Trophoblast cell (in vitro differentiated cells and primary cell): Measurements from ENCODE around the gene TTC31.

Source experiments
- DNase-seq, 2 donors: peaks; one replicate each; pipeline ENCODE4 v3.0.0-alpha.2; 2016
- H2AFZ ChIP-seq: 2 replicates; pipeline ENCODE4 v1.6.1; 2013; ENCODE audit warnings: low read length, moderate library complexity, mild to moderate bottlenecking; ENCODE audit not compliant: insufficient read depth, poor library complexity
- H2AK5ac ChIP-seq: 2 replicates; pipeline ENCODE4 v1.6.1; 2013; ENCODE audit warnings: mild to moderate bottlenecking, low read length
- H2BK120ac ChIP-seq: 2 replicates; pipeline ENCODE4 v1.6.1; 2013; ENCODE audit warnings: low read length, mild to moderate bottlenecking, moderate library complexity; ENCODE audit not compliant: insufficient read depth, poor library complexity
- H2BK12ac ChIP-seq: 2 replicates; pipeline ENCODE4 v1.6.1; 2013; ENCODE audit warnings: mild to moderate bottlenecking, low read length, moderate library complexity
- H2BK5ac ChIP-seq: 2 replicates; pipeline ENCODE4 v1.6.1; 2013; ENCODE audit warnings: low read length, low read depth, moderate library complexity, mild to moderate bottlenecking; ENCODE audit not compliant: poor library complexity
- H3K14ac ChIP-seq: 2 replicates; pipeline ENCODE4 v1.6.1; 2013; ENCODE audit warnings: mild to moderate bottlenecking, low read length
- H3K18ac ChIP-seq: 2 replicates; pipeline ENCODE4 v1.6.1; 2013; ENCODE audit warnings: mild to moderate bottlenecking, low read length
- H3K23ac ChIP-seq: 2 replicates; pipeline ENCODE4 v1.6.1; 2013; ENCODE audit warnings: low read length
- H3K27ac ChIP-seq: 2 replicates; pipeline ENCODE4 v1.5.1; 2013; ENCODE audit warnings: low read depth, mild to moderate bottlenecking, inconsistent platforms, low read length, moderate library complexity
- H3K27me3 ChIP-seq: 2 replicates; pipeline ENCODE4 v1.6.1; 2013; ENCODE audit warnings: inconsistent platforms, mild to moderate bottlenecking, low read length, moderate library complexity; ENCODE audit not compliant: insufficient read depth
- H3K36me3 ChIP-seq, 2 experiments: 1 replicate in 1 of 2; 2 replicates in 1 of 2; pipeline ENCODE4 v1.6.1; 2013; ENCODE audit warnings: low read length in 2 of 2, mild to moderate bottlenecking in 2 of 2, moderate library complexity in 1 of 2; ENCODE audit not compliant: insufficient read depth in 2 of 2, control insufficient read depth in 1 of 2
- H3K4ac ChIP-seq: 2 replicates; pipeline ENCODE4 v1.6.1; 2013; ENCODE audit warnings: low read depth, mild to moderate bottlenecking, low read length, moderate library complexity
- H3K4me1 ChIP-seq, 2 experiments: 1 replicate in 1 of 2; 2 replicates in 1 of 2; pipeline ENCODE4 v1.6.1; 2013; ENCODE audit warnings: low read length in 2 of 2, mild to moderate bottlenecking in 2 of 2, moderate library complexity in 1 of 2; ENCODE audit not compliant: insufficient read depth in 2 of 2, control insufficient read depth in 1 of 2
- H3K4me2 ChIP-seq: 2 replicates; pipeline ENCODE4 v1.6.1; 2013; ENCODE audit warnings: inconsistent platforms, mild to moderate bottlenecking, low read length, moderate library complexity
- H3K4me3 ChIP-seq: 2 replicates; pipeline ENCODE4 v1.5.1; 2013; ENCODE audit warnings: mild to moderate bottlenecking, low read depth, low read length, inconsistent platforms
- H3K79me1 ChIP-seq: one replicate; pipeline ENCODE4 v1.6.1; 2013; ENCODE audit warnings: low read length
- H3K79me2 ChIP-seq: 2 replicates; pipeline ENCODE4 v1.6.1; 2013; ENCODE audit warnings: low read length, mild to moderate bottlenecking; ENCODE audit not compliant: control insufficient read depth, insufficient read depth, poor library complexity
- H3K9ac ChIP-seq: 2 replicates; pipeline ENCODE4 v1.6.1; 2013; ENCODE audit warnings: mild to moderate bottlenecking, low read length
- H3K9me3 ChIP-seq: 2 replicates; pipeline ENCODE4 v1.6.1; 2013; ENCODE audit warnings: low read depth, mild to moderate bottlenecking, control low read depth, inconsistent platforms, low read length; ENCODE audit not compliant: insufficient read depth
- H4K12ac ChIP-seq: 2 replicates; pipeline ENCODE4 v1.6.1; 2013; ENCODE audit warnings: low read depth, mild to moderate bottlenecking, low read length, moderate library complexity
- H4K8ac ChIP-seq: 2 replicates; pipeline ENCODE4 v1.6.1; 2013; ENCODE audit warnings: low read depth, mild to moderate bottlenecking, low read length, moderate library complexity
- H4K91ac ChIP-seq: one replicate; pipeline ENCODE4 v1.6.1; 2013; ENCODE audit warnings: low read depth, mild to moderate bottlenecking, low read length, moderate library complexity
- WGBS: extraction: QIAGEN DNeasy Blood & Tissue Kit; methylation state at CpG from one replicate; pipeline ENCODE4 v1.1.7; 2013; ENCODE audit warnings: missing lambda C conversion rate; ENCODE audit not compliant: insufficient read length, insufficient coverage; ENCODE audit errors: extremely low coverage; 5-methylcytosine and 5-hydroxymethylcytosine counted together

Gene TTC31

GRCh38 chr2:74522516-74522915 lies 39.6 kb downstream of the TTC31 start:
- no CpG with 5 or more reads among the region's 3 CpGs for WGBS
- no peak overlapping the region for H3K4ac ChIP-seq
- H2BK5ac ChIP-seq, result no peak overlapping the region
- no peak overlapping the region for H4K8ac ChIP-seq
- no peaks in the 10 kb centered on the region for H3K79me1 ChIP-seq
- no peak overlapping the region for H3K23ac ChIP-seq
- H3K4me2 ChIP-seq, result no peak overlapping the region
- H3K9me3 ChIP-seq, result no peaks in the 10 kb centered on the region
- peaks cover 13% of the 10 kb centered on the region for H3K27me3 ChIP-seq
- no peak overlapping the region for H3K4me3 ChIP-seq
- no peak overlapping the region for H3K18ac ChIP-seq
- H3K36me3 ChIP-seq, result peaks cover 14 to 20% of the 10 kb centered on the region in 2 experiments
- DNase-seq, result no peak
- H3K14ac ChIP-seq, result no peak overlapping the region
- no peak overlapping the region for H4K91ac ChIP-seq
- no peak overlapping the region for H4K12ac ChIP-seq
- H2BK120ac ChIP-seq, result no peak overlapping the region
- no peaks in the 10 kb centered on the region for H3K4me1 ChIP-seq
- no peaks in the 10 kb centered on the region for H3K79me2 ChIP-seq
- no peak overlapping the region for H3K9ac ChIP-seq
- H3K27ac ChIP-seq, result no peak overlapping the region
- no peak overlapping the region for H2AK5ac ChIP-seq
- no peak overlapping the region for H2BK12ac ChIP-seq
- H2AFZ ChIP-seq, result no peak overlapping the region

- WGBS, result no CpG with 5 or more reads among the region's 9 CpGs
- Histone ChIP-seq H3K4ac (no peak overlapping the region), H4K12ac (no peak overlapping the region), H3K36me3 (peaks cover 20 to 28% of the 10 kb centered on the region in 2 experiments), H4K8ac (no peak overlapping the region), H2AK5ac (no peak overlapping the region), H2BK120ac (no peak overlapping the region), H3K23ac (no peak overlapping the region), H3K79me2 (peaks cover 4% of the 10 kb centered on the region), H3K4me3 (no peak overlapping the region), H3K14ac (no peak overlapping the region), H3K27me3 (peaks cover 4% of the 10 kb centered on the region), H3K4me2 (no peak overlapping the region), H3K27ac (no peak overlapping the region), H3K79me1 (peaks cover under 1% of the 10 kb centered on the region), H2BK12ac (no peak overlapping the region), H3K9ac (no peak overlapping the region), H4K91ac (no peak overlapping the region), H3K9me3 (no peaks in the 10 kb centered on the region), H2BK5ac (no peak overlapping the region), H2AFZ (no peak overlapping the region), H3K4me1 (peaks cover 3 to 7% of the 10 kb centered on the region in 2 experiments), H3K18ac (no peak overlapping the region)
- DNase-seq, result no peak
Observed at GRCh38 chr2:74524005-74524404, 41.1 kb downstream of the TTC31 start.

GRCh38 chr2:74524955-74525716 lies 42.3 kb downstream of the TTC31 start:
- Histone ChIP-seq H3K9ac (no peak overlapping the region), H3K27ac (no peak overlapping the region), H3K36me3 (peaks cover 20 to 28% of the 10 kb centered on the region in 2 experiments), H3K14ac (no peak overlapping the region), H2BK120ac (no peak overlapping the region), H3K23ac (no peak overlapping the region), H2AFZ (no peak overlapping the region), H4K91ac (no peak overlapping the region), H3K9me3 (no peaks in the 10 kb centered on the region), H3K18ac (no peak overlapping the region), H3K4me2 (no peak overlapping the region), H4K12ac (no peak overlapping the region), H2AK5ac (no peak overlapping the region), H3K27me3 (no peaks in the 10 kb centered on the region), H3K4ac (no peak overlapping the region), H2BK12ac (no peak overlapping the region), H4K8ac (no peak overlapping the region), H3K79me2 (peaks cover 12% of the 10 kb centered on the region), H3K4me3 (no peak overlapping the region), H3K79me1 (peaks cover 9% of the 10 kb centered on the region), H2BK5ac (no peak overlapping the region), H3K4me1 (peaks cover 3 to 7% of the 10 kb centered on the region in 2 experiments)
- no CpG with 5 or more reads among the region's 10 CpGs for WGBS
- DNase-seq, result no peak

- H2AK5ac ChIP-seq, result no peak within 1 kb of the TSS
- peaks cover 13% of the 10 kb centered on the region for H3K79me2 ChIP-seq
- H3K23ac ChIP-seq, result no peak within 1 kb of the TSS
- H3K9me3 ChIP-seq, result no peaks in the 10 kb centered on the region
- H3K18ac ChIP-seq, result no peak within 1 kb of the TSS
- H2BK12ac ChIP-seq, result no peak within 1 kb of the TSS
- H3K79me1 ChIP-seq, result peaks cover 11% of the 10 kb centered on the region
- H3K4me1 ChIP-seq, result peaks cover 9 to 13% of the 10 kb centered on the region in 2 experiments
- DNase-seq, result peak; percentile 72 to 75
- H3K27me3 ChIP-seq, result no peaks in the 10 kb centered on the region
- H2AFZ ChIP-seq, result no peak within 1 kb of the TSS
- no peak within 1 kb of the TSS for H4K91ac ChIP-seq
- no peak within 1 kb of the TSS for H3K14ac ChIP-seq
- H3K4me3 ChIP-seq, result no peak within 1 kb of the TSS
- H4K8ac ChIP-seq, result peak within 1 kb of the TSS; percentile 26
- no peak within 1 kb of the TSS for H3K4ac ChIP-seq
- no peak within 1 kb of the TSS for H3K27ac ChIP-seq
- H2BK5ac ChIP-seq, result no peak within 1 kb of the TSS
- no peak within 1 kb of the TSS for H3K9ac ChIP-seq
- H4K12ac ChIP-seq, result no peak within 1 kb of the TSS
- WGBS, result no CpG with 5 or more reads among the region's 11 CpGs
- no peak within 1 kb of the TSS for H3K4me2 ChIP-seq
- no peak within 1 kb of the TSS for H2BK120ac ChIP-seq
- peaks cover 20 to 28% of the 10 kb centered on the region in 2 experiments for H3K36me3 ChIP-seq
Observed at GRCh38 chr2:74525717-74526648, 43.1 kb downstream of the TTC31 start, which contains the start of gene DQX1. DQX1 (minus strand) TSS chr2:74526231; CDS start chr2:74525729, 502 bp downstream.
